Left ventricle myocardium inferior (tissue), 1 donor: ENCODE measurements around the gene ARL4A. TPM values are rescaled to one million over a fixed set of nuclear protein-coding genes. Genes with fewer than 3 reads are reported as not detected.

Experiments
- DNase-seq: peaks from one replicate; pipeline ENCODE4 v3.0.0-alpha.2; 2020
- H3K27ac ChIP-seq: fragments of 200-600 bp; replicated peaks from 2 replicates; pipeline ENCODE4 v1.8.0; 2021
- H3K27me3 ChIP-seq: fragments of 200-600 bp; 2 replicates; pipeline ENCODE4 v1.8.0; 2021; ENCODE audit warnings: low read depth
- H3K36me3 ChIP-seq: fragments of 200-600 bp; 2 replicates; pipeline ENCODE4 v1.8.0; 2021
- H3K4me1 ChIP-seq: fragments of 200-600 bp; 2 replicates; pipeline ENCODE4 v1.8.0; 2021
- H3K4me3 ChIP-seq: fragments of 200-600 bp; 2 replicates; pipeline ENCODE4 v1.8.0; 2021; ENCODE audit warnings: mild to moderate bottlenecking, moderate library complexity
- H3K9me3 ChIP-seq: fragments of 200-600 bp; replicated peaks from 2 replicates; pipeline ENCODE4 v1.8.0; 2021
- intact Hi-C: fragments of 100-400 bp; cut with micrococcal nuclease; formaldehyde crosslinking; loops from one replicate; pipeline ENCODE4 v1.11.0; 2022
- total RNA-seq: library from RNA; stranded (reverse); fragmentation: NEBNext Ultra II Directional; extraction: Animal tissue kit (Norgen Biotek cat#: 25700); gene quantifications from one replicate; pipeline ENCODE4 v1.2.1, GENCODE V29; 2021
- TF ChIP-seq, protein P1 (sequence below): fragments of 200-600 bp; IDR thresholded peaks from 2 replicates; pipeline ENCODE4 v1.8.0; 2021; ENCODE audit warnings: antibody characterized with exemption, mild to moderate bottlenecking, borderline replicate concordance
- donor health status: DM: no; HTN: yes; CAD: no; lungs with severe emphysema.

The ARL4A gene
- total RNA-seq, 1 donor from 2014 or later: 11.5 TPM

DNA sequence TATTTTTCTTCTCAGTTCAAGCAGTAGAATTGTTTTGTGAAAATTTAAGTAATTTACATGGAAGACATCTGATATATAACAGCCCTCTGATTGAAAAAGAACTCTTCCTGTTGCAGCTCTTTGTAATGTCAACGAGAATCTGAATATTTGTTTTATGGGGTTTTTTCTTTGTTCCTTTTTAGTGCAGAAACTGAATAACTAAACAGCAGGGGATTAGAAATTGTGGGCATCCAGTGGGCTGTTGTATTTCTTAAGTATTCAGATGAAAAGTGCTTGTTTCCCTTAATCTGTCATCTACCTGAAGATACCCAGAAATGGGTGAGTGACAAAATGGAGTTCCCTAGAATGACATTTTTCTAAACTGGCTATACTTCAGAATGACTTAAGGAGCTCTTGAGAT is 7.4 kb downstream of the ARL4A start:
- no peak overlapping the region for H3K4me3 ChIP-seq
- intact Hi-C loops: loop anchor here (5.0 kb wide), 1 partner anchor 77 kb away; no protein-coding TSS in a partner anchor
- H3K27ac ChIP-seq: no peak overlapping the region
- no peaks in the 10 kb centered on the region for H3K9me3 ChIP-seq
- no peak for DNase-seq
- H3K4me1 ChIP-seq: peaks cover 26% of the 10 kb centered on the region
- no peaks in the 10 kb centered on the region for H3K36me3 ChIP-seq
- TF ChIP-seq, protein P1, sequence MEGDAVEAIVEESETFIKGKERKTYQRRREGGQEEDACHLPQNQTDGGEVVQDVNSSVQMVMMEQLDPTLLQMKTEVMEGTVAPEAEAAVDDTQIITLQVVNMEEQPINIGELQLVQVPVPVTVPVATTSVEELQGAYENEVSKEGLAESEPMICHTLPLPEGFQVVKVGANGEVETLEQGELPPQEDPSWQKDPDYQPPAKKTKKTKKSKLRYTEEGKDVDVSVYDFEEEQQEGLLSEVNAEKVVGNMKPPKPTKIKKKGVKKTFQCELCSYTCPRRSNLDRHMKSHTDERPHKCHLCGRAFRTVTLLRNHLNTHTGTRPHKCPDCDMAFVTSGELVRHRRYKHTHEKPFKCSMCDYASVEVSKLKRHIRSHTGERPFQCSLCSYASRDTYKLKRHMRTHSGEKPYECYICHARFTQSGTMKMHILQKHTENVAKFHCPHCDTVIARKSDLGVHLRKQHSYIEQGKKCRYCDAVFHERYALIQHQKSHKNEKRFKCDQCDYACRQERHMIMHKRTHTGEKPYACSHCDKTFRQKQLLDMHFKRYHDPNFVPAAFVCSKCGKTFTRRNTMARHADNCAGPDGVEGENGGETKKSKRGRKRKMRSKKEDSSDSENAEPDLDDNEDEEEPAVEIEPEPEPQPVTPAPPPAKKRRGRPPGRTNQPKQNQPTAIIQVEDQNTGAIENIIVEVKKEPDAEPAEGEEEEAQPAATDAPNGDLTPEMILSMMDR: no peak
- no peaks in the 10 kb centered on the region for H3K27me3 ChIP-seq

DNA sequence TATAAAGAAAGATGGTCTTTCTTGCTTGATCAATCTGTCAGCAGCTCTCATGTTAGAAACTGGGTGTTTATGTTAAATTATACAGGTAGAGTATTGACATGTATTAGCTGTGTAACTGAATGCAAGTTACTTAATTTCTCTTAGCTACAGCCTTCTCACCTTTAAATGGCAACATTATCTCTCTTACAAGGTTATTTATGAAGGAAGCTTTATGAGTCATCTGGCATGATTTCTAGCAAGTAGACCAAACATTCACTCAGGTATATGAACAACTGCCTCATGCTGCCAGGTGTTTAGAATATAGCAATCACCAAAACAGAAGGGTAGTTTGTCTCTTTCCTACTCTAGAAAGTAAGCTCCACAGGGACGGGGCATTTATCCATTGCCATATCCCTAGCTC is 8.5 kb downstream of the ARL4A start:
- Histone ChIP-seq H3K36me3 (no peaks in the 10 kb centered on the region), H3K4me1 (peaks cover 15% of the 10 kb centered on the region), H3K4me3 (no peak overlapping the region), H3K9me3 (peaks cover 2% of the 10 kb centered on the region), H3K27me3 (no peaks in the 10 kb centered on the region), H3K27ac (no peak overlapping the region)
- TF ChIP-seq, protein P1: no peak
- no peak for DNase-seq
- intact Hi-C loops: no loop called here

DNA sequence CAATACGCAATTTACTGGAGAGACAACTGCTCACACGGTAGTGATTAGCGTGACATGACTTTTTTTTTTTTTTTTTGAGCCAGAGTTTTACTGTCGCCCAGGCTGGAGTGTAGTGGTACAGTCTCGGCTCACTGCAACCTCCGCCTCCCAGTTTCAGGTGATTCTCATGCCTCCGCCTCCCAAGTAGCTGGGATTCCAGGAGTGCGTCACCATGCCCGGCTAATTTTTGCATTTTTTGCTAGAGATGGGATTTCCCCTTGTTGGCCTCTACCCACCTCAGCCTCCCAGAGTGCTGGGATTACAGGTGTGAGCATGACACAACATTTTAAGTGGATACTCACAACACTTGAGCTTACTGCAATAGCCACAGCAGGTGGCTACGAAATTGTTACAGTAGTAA is 11.9 kb downstream of the ARL4A start:
- Histone ChIP-seq H3K4me1 (peaks cover 13% of the 10 kb centered on the region), H3K4me3 (no peak overlapping the region), H3K36me3 (no peaks in the 10 kb centered on the region), H3K27ac (no peak overlapping the region), H3K27me3 (no peaks in the 10 kb centered on the region), H3K9me3 (peaks cover 15% of the 10 kb centered on the region)
- intact Hi-C loops: no loop called here
- TF ChIP-seq, protein P1: no peak
- no peak for DNase-seq

DNA sequence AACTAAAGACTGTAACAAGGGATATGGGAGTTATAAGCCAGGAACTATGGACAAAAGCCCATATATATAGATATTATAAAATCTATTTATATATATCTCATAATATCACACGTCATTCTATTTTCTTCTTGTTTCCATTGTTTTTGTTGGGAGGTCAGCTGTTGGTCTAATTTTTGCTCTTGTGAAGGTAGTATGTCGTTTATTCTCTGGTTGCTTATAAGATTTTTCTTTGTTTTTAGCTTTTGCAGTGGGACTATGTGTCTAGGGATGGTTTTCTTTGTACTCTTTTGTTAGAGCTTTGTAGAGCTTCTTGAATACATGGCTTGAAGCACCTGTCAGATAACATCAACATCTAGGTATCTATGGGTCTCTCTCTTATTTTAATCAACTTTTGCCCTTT is 14.0 kb downstream of the ARL4A start:
- no peak for DNase-seq
- intact Hi-C loops: no loop called here
- no peaks in the 10 kb centered on the region for H3K4me1 ChIP-seq
- no peaks in the 10 kb centered on the region for H3K27me3 ChIP-seq
- TF ChIP-seq, protein P1: no peak
- H3K4me3 ChIP-seq: no peak overlapping the region
- no peaks in the 10 kb centered on the region for H3K36me3 ChIP-seq
- H3K27ac ChIP-seq: no peak overlapping the region
- H3K9me3 ChIP-seq: peaks cover 15% of the 10 kb centered on the region

DNA sequence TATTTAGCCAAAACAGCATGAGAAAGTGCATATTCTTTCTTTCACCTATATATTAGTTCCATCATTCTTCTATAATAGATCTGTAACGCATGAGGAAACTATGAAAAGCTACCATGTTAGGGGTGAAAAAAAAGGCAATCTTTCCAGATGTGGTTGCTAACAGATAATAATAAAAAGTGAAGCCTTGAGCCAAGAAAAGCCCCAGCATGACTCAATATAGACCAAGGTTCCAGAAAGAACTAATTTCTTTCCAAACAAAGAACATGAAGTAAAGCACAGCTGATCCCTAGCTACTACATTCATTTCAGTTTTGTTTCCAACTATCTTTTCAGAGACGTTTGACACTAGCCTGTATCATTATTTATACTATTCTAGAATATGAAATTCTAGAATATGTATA is 16.4 kb downstream of the ARL4A start:
- Histone ChIP-seq H3K9me3 (peaks cover 15% of the 10 kb centered on the region), H3K36me3 (no peaks in the 10 kb centered on the region), H3K27ac (no peak overlapping the region), H3K4me3 (no peak overlapping the region), H3K27me3 (no peaks in the 10 kb centered on the region), H3K4me1 (no peaks in the 10 kb centered on the region)
- TF ChIP-seq, protein P1: no peak
- intact Hi-C loops: no loop called here
- DNase-seq: no peak

DNA sequence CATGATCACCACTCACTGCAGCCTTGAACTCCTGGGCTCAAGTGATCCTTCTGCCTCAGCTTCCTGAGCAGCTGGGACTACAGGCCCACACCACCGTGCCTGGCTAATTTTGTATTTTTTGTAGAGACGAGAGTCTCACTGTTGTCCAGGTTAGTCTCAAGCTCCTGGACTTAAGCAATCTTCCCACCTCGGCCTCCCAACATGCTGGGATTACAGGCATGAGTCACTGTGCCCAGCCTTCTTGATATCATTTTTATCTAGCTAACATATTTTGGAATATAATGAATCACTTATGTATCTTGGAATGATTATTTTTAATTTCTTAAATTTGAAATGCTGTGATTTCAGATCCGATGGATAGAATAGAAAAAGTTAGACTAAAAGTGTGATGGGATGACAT is 18.4 kb downstream of the ARL4A start:
- intact Hi-C loops: no loop called here
- no peaks in the 10 kb centered on the region for H3K27me3 ChIP-seq
- peaks cover 14% of the 10 kb centered on the region for H3K9me3 ChIP-seq
- no peaks in the 10 kb centered on the region for H3K4me1 ChIP-seq
- TF ChIP-seq, protein P1: no peak
- H3K4me3 ChIP-seq: no peak overlapping the region
- no peaks in the 10 kb centered on the region for H3K36me3 ChIP-seq
- H3K27ac ChIP-seq: no peak overlapping the region
- DNase-seq: no peak
